Transverse colon (tissue), 4 donors: ENCODE data around the gene ZBTB26. TPM values are rescaled to one million over a fixed set of nuclear protein-coding genes. Genes with fewer than 3 reads are reported as not detected.
"Not testable (repeated sequence)": the region's sequence is repeated elsewhere in the genome, so short reads cannot be mapped to it uniquely, and the experiment has no call there.

Source experiments
- DNase-seq: peaks from one replicate; pipeline ENCODE4 v3.0.0-alpha.2; 2019
- H3K27ac ChIP-seq, 4 donors: fragments of 200-600 bp; sonication (generic); 2 replicates each; pipeline ENCODE4 v1.5.1; 2016 to 2018; ENCODE audit warnings: inconsistent platforms in 4 of 4
- H3K27me3 ChIP-seq: fragments of 200-600 bp; sonication (generic); 2 replicates; pipeline ENCODE4 v1.5.1; 2017; ENCODE audit warnings: inconsistent platforms
- H3K36me3 ChIP-seq, 4 donors: fragments of 200-600 bp; sonication (generic); 2 replicates each; pipeline ENCODE4 v1.5.1; 2017 to 2019; ENCODE audit warnings: inconsistent platforms in 4 of 4
- H3K4me1 ChIP-seq, 4 donors: fragments of 200-600 bp; sonication (generic); 2 replicates each; pipeline ENCODE4 v1.5.1; 2017 to 2020; ENCODE audit warnings: inconsistent platforms in 4 of 4
- H3K4me3 ChIP-seq, 4 donors: fragments of 200-600 bp; sonication (generic); 1 replicate in 1 of 4; 2 replicates in 3 of 4; pipeline versions ENCODE4 v1.5.1 to v1.6.1; 2017 to 2019; ENCODE audit warnings: inconsistent platforms in 4 of 4
- H3K9me3 ChIP-seq, 2 donors: fragments of 200-600 bp; sonication (generic); 2 replicates each; pipeline ENCODE4 v1.5.1; 2017 to 2019; ENCODE audit warnings: inconsistent platforms in 2 of 2
- CTCF ChIP-seq, 5 experiments: fragments of 200-600 bp in 3 of 5; fragments of 450-650 bp in 2 of 5; sonication (generic) in 3 of 5; IDR thresholded peaks; 1 replicate in 2 of 5; 2 replicates in 3 of 5; pipeline ENCODE4 v1.5.1; 2016 to 2017; ENCODE audit warnings: antibody characterized with exemption in 5 of 5, inconsistent platforms in 3 of 5, mild to moderate bottlenecking in 2 of 5, moderate library complexity in 1 of 5
- EP300 ChIP-seq: sonication (generic); formaldehyde crosslinking; IDR thresholded peaks from one replicate; pipeline ENCODE4 v1.6.1; 2017; ENCODE audit warnings: antibody characterized with exemption, low read depth
- POLR2A ChIP-seq: fragments of 450-650 bp; IDR thresholded peaks from one replicate; pipeline ENCODE4 v1.6.1; 2016; ENCODE audit warnings: antibody characterized with exemption, mild to moderate bottlenecking, moderate library complexity
- POLR2AphosphoS5 ChIP-seq, 3 donors: sonication (generic); formaldehyde crosslinking; IDR thresholded peaks; one replicate each; pipeline ENCODE4 v1.6.1; 2016; ENCODE audit warnings: antibody characterized with exemption in 3 of 3
- WGBS, 2 donors: methylation state at CpG; one replicate each; pipeline ENCODE4 v1.1.5; 2018; ENCODE audit warnings: low coverage in 1 of 2; 5-methylcytosine and 5-hydroxymethylcytosine counted together
- in situ Hi-C, 4 donors: fragments of 200-750 bp; cut with MboI; loops; one replicate each; pipeline versions ENCODE4 v1.15.0 to v1.15.1; 2017; ENCODE audit warnings: low sequenced_read_pairs in 3 of 4, low pct_ligation_motif_present in 1 of 4, low pct_unique_long_range_greater_than_20kb in 1 of 4
- intact Hi-C: fragments of 100-400 bp; cut with DNase I; formaldehyde crosslinking; loops from one replicate; pipeline ENCODE4 v1.15.1; 2023; ENCODE audit warnings: low total_unique reads
- total RNA-seq, 4 donors: library from RNA; depleted of rRNA; stranded (reverse); fragments of >200 nt; gene quantifications; one replicate each; pipeline ENCODE4 v1.1.0, GENCODE V29; 2016

Gene ZBTB26
- total RNA-seq, 4 donors from 2014 or later = 6.7 to 18.5 (median 8.0) TPM

GRCh38 chr9:122922713-122923112, 8.6 kb downstream of the ZBTB26 start:
- intact Hi-C loops = no loop called here
- no peaks in the 10 kb centered on the region for H3K27me3 ChIP-seq
- TF ChIP-seq POLR2AphosphoS5 (IDR thresholded peaks at IDR 0.05) = no peak
- TF ChIP-seq CTCF (IDR thresholded peaks at IDR 0.05) = no peak
- TF ChIP-seq EP300 = no peak
- TF ChIP-seq POLR2A = no peak
- no peak overlapping the region for H3K27ac ChIP-seq
- WGBS, 2 donors = 86 to 91% methylated on average over 4 to 8 of the region's 8 CpGs
- no peak overlapping the region for H3K4me3 ChIP-seq
- no peak for DNase-seq
- no peaks in the 10 kb centered on the region for H3K4me1 ChIP-seq
- no peaks in the 10 kb centered on the region for H3K9me3 ChIP-seq
- in situ Hi-C loops = no loop called here
- H3K36me3 ChIP-seq = peaks cover 0 to 5% (median 0%) of the 10 kb centered on the region in 4 donors

DNA sequence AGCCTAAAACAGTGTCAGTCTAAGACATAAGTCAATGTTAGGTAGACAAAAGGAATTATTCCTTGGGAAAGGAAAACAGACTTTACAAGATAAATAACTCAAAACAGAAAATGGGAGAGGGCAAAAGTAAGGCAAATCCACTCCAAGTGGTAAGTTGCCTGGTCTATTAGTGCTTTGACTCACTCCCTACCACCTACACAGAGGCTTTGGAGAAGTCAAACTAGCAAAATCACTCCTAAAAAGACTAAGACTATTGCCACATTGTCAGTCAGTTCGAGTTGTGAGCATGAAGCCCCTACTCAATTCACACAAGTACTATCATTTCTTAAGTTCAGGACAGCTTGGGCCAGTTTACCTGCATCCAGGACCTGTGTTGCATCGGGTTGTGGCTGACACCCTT, 13.0 kb downstream of the ZBTB26 start:
- no peak for TF ChIP-seq CTCF (IDR thresholded peaks at IDR 0.05)
- TF ChIP-seq POLR2AphosphoS5 (IDR thresholded peaks at IDR 0.05) = no peak
- no peak for TF ChIP-seq EP300
- TF ChIP-seq POLR2A = no peak
- in situ Hi-C loops = no loop called here

DNA sequence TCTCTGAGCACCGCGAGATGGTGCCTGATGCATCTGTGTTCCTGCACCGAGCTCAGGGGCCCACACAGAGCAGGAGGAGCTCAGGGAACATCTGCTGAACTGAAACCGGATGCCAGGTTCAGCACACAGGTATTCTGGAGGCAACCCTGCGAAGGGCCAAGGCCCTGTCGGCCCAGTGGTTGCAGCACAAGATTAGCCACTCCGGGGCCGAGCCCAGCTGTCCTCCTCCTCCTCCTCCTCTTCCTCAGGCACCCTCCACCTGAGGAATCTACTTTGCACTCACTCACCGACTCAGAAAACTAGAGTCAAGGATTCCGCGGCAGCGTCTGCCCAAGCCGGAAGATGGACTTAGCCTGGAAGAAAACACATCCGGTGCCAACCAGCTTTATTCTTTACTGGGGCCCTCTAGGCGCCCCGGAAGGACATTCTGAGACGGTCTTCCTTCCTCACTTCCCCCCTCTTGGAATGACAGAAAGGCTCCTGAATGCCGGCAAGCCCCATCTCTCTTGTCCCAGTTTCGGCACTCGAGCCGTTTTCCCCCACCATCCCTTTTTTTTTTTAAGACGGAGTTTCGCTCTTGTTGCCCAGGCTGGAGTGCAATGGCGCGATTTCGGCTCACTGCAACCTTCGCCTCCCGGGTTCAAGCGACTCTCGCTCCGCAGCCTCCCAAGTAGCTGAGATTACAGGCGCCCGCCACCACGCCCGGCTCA, 18.2 kb downstream of the ZBTB26 start, which contains the start of gene ZBTB6:
Gene ZBTB6 (minus strand): TSS at position 360 of the 710 bp plus-strand sequence. CDS start 1,251 bp downstream, outside the sequence.
- H3K36me3 ChIP-seq = peaks cover 0 to 26% (median 9%) of the 10 kb centered on the region in 4 donors
- peak; percentile 80 for DNase-seq
- in situ Hi-C loops = no loop called here
- peak; percentile 12 to 67 (median 65) for TF ChIP-seq POLR2AphosphoS5 (IDR thresholded peaks at IDR 0.05)
- TF ChIP-seq EP300 = no peak
- TF ChIP-seq POLR2A = peak; percentile 62
- peak within 1 kb of the TSS; percentile 84 to 94 (median 90) for H3K27ac ChIP-seq
- peaks cover 5 to 16% (median 10%) of the 10 kb centered on the region in 4 donors for H3K4me1 ChIP-seq
- no peaks in the 10 kb centered on the region for H3K27me3 ChIP-seq
- H3K9me3 ChIP-seq = no peaks in the 10 kb centered on the region
- WGBS, 2 donors = 0% methylated on average over 7 to 35 of the region's 35 CpGs
- peak within 1 kb of the TSS; percentile 68 to 95 (median 82) for H3K4me3 ChIP-seq
- intact Hi-C loops = no loop called here

More for the DNA sequence above, 13.0 kb downstream of the ZBTB26 start:
- 89 to 100% methylated on average over 1 to 2 of the region's 2 CpGs for WGBS, 2 donors
- no peak for DNase-seq
- no peak overlapping the region for H3K4me3 ChIP-seq
- H3K27me3 ChIP-seq = no peaks in the 10 kb centered on the region
- peaks cover 0 to 4% (median 2%) of the 10 kb centered on the region in 4 donors for H3K4me1 ChIP-seq
- no peaks in the 10 kb centered on the region for H3K9me3 ChIP-seq
- peaks cover 0 to 5% (median 0%) of the 10 kb centered on the region in 4 donors for H3K36me3 ChIP-seq
- intact Hi-C loops = loop anchor here (5.0 kb wide), 1 partner anchor 1394 kb away; no protein-coding TSS in a partner anchor
- H3K27ac ChIP-seq = no peak overlapping the region

GRCh38 chr9:122912671-122912963, 18.7 kb downstream of the ZBTB26 start:
- WGBS, 2 donors = 1 to 3% methylated on average over 7 to 9 of the region's 9 CpGs
- DNase-seq = no peak
- no peaks in the 10 kb centered on the region for H3K9me3 ChIP-seq
- peak overlapping the region; percentile 68 to 95 (median 82) for H3K4me3 ChIP-seq
- H3K36me3 ChIP-seq = peaks cover 0 to 26% (median 9%) of the 10 kb centered on the region in 4 donors
- in situ Hi-C loops (no loop called here), intact Hi-C loops (no loop called here)
- H3K4me1 ChIP-seq = peaks cover 5 to 16% (median 10%) of the 10 kb centered on the region in 4 donors
- H3K27me3 ChIP-seq = no peaks in the 10 kb centered on the region
- no peak for TF ChIP-seq CTCF (IDR thresholded peaks at IDR 0.05)
- no peak for TF ChIP-seq POLR2AphosphoS5 (IDR thresholded peaks at IDR 0.05)
- no peak for TF ChIP-seq POLR2A
- TF ChIP-seq EP300 = no peak
- H3K27ac ChIP-seq = peak overlapping the region; percentile 84 to 94 (median 90)

- H3K9me3 ChIP-seq, DNase-seq, in situ Hi-C loops, intact Hi-C loops, H3K27me3 ChIP-seq, H3K4me3 ChIP-seq: not testable (repeated sequence)
- H3K4me1 ChIP-seq = peaks cover 10 to 35% (median 21%) of the 10 kb centered on the region in 4 donors
- peak overlapping the region in 1 of 4 donors; percentile 96 for H3K27ac ChIP-seq
- 93 to 95% methylated on average over 3 to 16 of the region's 16 CpGs for WGBS, 2 donors
- H3K36me3 ChIP-seq = peaks cover 0 to 20% (median 6%) of the 10 kb centered on the region in 4 donors
Measured at GRCh38 chr9:122906122-122906521, 25.2 kb downstream of the ZBTB26 start.
